Measurements from ENCODE around the gene SLC1A2.
"Not testable (repeated sequence)": the region's sequence is repeated elsewhere in the genome, so short reads cannot be mapped to it uniquely, and the experiment has no call there.

Gene SLC1A2

GRCh38 chr11:35232891-35233330 lies 186.4 kb downstream of the SLC1A2 start:
- in situ Hi-C loops (cut with HindIII; ENCODE audit: low pct_unique_long_range_greater_than_20kb, low sequenced_read_pairs), result no loop called here
- DNase-seq (ENCODE audit: low read depth in 1 of 2, low spot score in 1 of 2), result no peak
- no peak for TF ChIP-seq JUND (IDR thresholded peaks at IDR 0.05; ENCODE audit: low read depth)

- in situ Hi-C loops (cut with HindIII; ENCODE audit: low pct_unique_long_range_greater_than_20kb, low sequenced_read_pairs), result no loop called here
- DNase-seq (ENCODE audit: low read depth in 1 of 2, low spot score in 1 of 2), result no peak
- TF ChIP-seq JUND (IDR thresholded peaks at IDR 0.05; ENCODE audit: low read depth), result no peak
Measured at GRCh38 chr11:35231076-35231860, 188.1 kb downstream of the SLC1A2 start.

GRCh38 chr11:35230388-35230787 lies 189.0 kb downstream of the SLC1A2 start:
- DNase-seq (ENCODE audit: low read depth in 1 of 2, low spot score in 1 of 2), result no peak
- TF ChIP-seq JUND (IDR thresholded peaks at IDR 0.05; ENCODE audit: low read depth), result no peak
- in situ Hi-C loops (cut with HindIII; ENCODE audit: low pct_unique_long_range_greater_than_20kb, low sequenced_read_pairs), result no loop called here

DNA sequence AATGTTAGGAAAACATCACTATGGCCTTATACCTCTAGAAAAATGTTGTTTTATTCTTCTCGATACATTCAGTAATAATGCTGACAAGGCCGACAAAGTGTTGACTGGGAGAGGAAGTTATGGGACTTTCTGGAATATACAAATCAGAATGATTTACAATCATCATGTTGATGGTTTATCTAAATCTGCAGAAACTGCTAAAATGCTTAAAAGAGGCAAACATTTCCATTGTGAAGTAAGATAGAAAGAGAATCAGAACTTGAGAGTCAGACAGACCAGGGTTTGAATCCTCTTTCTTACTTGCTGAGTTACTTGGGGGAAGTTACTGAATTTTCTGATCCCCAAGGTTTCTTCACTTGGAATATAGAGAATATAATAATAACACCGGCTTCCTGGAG lies 191.0 kb downstream of the SLC1A2 start:
- in situ Hi-C loops (cut with HindIII; ENCODE audit: low pct_unique_long_range_greater_than_20kb, low sequenced_read_pairs), result no loop called here
- no peak for TF ChIP-seq JUND (IDR thresholded peaks at IDR 0.05; ENCODE audit: low read depth)
- no peak for DNase-seq (ENCODE audit: low read depth in 1 of 2, low spot score in 1 of 2)

DNA sequence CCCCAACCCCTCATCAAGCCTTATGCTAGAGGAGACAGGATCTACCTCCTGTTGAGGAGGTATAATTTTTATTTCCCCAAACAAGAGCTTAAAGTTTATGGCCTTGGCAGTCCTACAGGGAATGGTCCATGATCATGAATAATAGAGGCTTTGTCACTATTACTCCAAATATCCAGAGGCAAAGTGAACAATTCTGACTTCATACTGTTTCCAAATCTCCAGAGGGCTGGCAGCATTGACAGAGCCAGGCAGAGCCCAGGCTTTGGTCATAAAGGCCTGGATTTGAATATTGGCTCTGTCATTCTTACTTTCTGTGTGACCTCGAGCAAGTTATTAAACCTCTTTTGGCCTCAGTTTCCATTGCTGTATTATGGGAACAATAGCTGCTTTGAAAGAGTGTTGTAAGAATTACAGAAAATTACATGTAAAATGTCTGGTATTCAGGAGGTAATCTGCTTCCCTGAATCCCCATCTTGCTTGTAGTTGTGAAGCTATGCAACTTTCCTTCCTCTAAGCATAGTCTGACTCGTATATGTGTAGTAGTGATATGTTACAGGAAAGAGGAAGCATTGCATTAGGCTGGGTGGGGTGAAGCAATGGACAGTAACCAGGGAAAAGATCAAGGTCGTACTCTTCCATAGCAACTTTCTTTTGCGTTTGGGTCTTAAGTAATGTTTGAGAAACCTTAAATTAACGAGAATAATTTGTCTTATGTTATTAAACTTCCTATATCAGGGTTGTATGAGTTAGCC lies 191.6 kb downstream of the SLC1A2 start:
- DNase-seq (ENCODE audit: low read depth in 1 of 2, low spot score in 1 of 2), result no peak
- TF ChIP-seq JUND (IDR thresholded peaks at IDR 0.05; ENCODE audit: low read depth), result no peak
- in situ Hi-C loops (cut with HindIII; ENCODE audit: low pct_unique_long_range_greater_than_20kb, low sequenced_read_pairs), result no loop called here

- in situ Hi-C loops (cut with HindIII; ENCODE audit: low pct_unique_long_range_greater_than_20kb, low sequenced_read_pairs); DNase-seq (ENCODE audit: low read depth in 1 of 2, low spot score in 1 of 2): not testable (repeated sequence)
Measured at GRCh38 chr11:35226756-35227155, 192.6 kb downstream of the SLC1A2 start.

GRCh38 chr11:35225946-35226520 lies 193.3 kb downstream of the SLC1A2 start:
- in situ Hi-C loops (cut with HindIII; ENCODE audit: low pct_unique_long_range_greater_than_20kb, low sequenced_read_pairs), result no loop called here
- no peak for TF ChIP-seq JUND (IDR thresholded peaks at IDR 0.05; ENCODE audit: low read depth)
- no peak for DNase-seq (ENCODE audit: low read depth in 1 of 2, low spot score in 1 of 2)

DNA sequence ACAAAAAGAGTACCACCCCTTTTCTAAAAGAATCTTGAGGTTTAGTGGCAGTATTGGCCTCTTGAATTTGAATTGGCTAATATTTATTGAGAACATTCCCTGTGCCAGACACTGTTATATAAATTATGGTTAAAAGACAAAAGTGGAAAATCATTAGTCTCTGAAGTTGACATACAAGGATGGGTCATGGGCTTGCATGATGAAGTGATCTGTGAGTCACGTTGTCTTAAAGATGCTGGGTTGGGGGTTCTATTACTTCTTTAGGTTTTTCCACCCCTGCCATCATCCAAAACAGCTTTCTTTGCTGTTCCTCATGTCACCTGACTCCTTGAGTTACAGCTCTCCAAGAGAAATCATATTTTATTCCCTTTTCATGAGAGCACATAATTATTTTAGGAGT lies 195.4 kb downstream of the SLC1A2 start:
- in situ Hi-C loops (cut with HindIII; ENCODE audit: low pct_unique_long_range_greater_than_20kb, low sequenced_read_pairs), result no loop called here
- TF ChIP-seq JUND (IDR thresholded peaks at IDR 0.05; ENCODE audit: low read depth), result no peak
- no peak for DNase-seq (ENCODE audit: low read depth in 1 of 2, low spot score in 1 of 2)

DNA sequence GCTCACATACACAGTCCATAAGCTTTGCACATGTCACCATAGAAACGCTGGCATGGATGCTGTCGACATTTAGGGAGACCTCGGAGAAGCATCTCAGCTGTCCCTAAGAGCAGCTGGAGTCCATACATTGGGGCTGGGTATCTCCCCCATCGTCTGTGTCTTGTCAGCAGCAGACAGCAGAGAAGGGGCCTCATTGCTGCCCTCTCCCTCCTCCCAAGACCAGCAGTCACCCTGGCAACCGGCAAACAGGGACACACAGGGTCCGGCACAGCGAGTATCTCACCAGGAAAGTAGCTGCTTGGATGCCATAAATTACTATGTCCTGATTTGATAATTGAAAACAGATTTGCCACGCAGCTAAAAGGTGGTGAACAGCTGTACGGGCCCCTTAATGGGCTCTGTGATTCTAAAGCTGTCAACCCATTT lies 196.0 kb downstream of the SLC1A2 start:
- TF ChIP-seq JUND (IDR thresholded peaks at IDR 0.05; ENCODE audit: low read depth), result no peak
- in situ Hi-C loops (cut with HindIII; ENCODE audit: low pct_unique_long_range_greater_than_20kb, low sequenced_read_pairs), result no loop called here
- DNase-seq (ENCODE audit: low read depth in 1 of 2, low spot score in 1 of 2), result no peak

DNA sequence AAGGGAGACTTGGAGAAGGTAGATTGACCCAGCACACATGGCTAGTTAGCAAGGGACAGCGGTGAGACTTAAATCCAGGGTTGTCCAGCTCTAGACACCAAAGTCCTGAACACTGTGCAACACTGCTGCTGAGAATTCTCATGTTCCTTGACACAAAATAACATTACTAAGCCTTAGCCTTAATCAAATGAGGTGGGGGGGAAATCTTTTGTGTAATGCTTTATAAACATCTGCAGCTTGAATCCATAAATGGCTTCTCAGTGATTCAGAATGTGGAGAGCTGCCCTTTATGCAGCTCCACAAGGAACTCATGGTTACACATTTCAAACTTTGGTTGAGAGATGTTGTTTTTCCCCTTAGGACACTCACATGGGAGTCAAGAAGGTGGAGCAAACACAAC lies 200.4 kb downstream of the SLC1A2 start:
- in situ Hi-C loops (cut with HindIII; ENCODE audit: low pct_unique_long_range_greater_than_20kb, low sequenced_read_pairs), result no loop called here

GRCh38 chr11:35216962-35217678 lies 202.2 kb downstream of the SLC1A2 start:
- DNase-seq (ENCODE audit: low read depth in 1 of 2, low spot score in 1 of 2), result peak in 1 of 2 experiments; percentile 33
- in situ Hi-C loops (cut with HindIII; ENCODE audit: low pct_unique_long_range_greater_than_20kb, low sequenced_read_pairs), result no loop called here

More for the DNA sequence above, 200.4 kb downstream of the SLC1A2 start:
- no peak for DNase-seq (ENCODE audit: low read depth in 1 of 2, low spot score in 1 of 2)
- TF ChIP-seq JUND (IDR thresholded peaks at IDR 0.05; ENCODE audit: low read depth), result no peak

GRCh38 chr11:35215945-35216344 lies 203.4 kb downstream of the SLC1A2 start:
- peak in 1 of 2 experiments; percentile 43 for DNase-seq (ENCODE audit: low read depth in 1 of 2, low spot score in 1 of 2)
- TF ChIP-seq JUND (IDR thresholded peaks at IDR 0.05; ENCODE audit: low read depth), result no peak
- in situ Hi-C loops (cut with HindIII; ENCODE audit: low pct_unique_long_range_greater_than_20kb, low sequenced_read_pairs), result no loop called here

More at GRCh38 chr11:35216962-35217678, 202.2 kb downstream of the SLC1A2 start:
- no peak for TF ChIP-seq JUND (IDR thresholded peaks at IDR 0.05; ENCODE audit: low read depth)
